GM13977 (cell line): ENCODE data around the gene ZFHX3.
"Not testable (repeated sequence)": the region's sequence is repeated elsewhere in the genome, so short reads cannot be mapped to it uniquely, and the experiment has no call there.

Experiments used
- DNase-seq: peaks from one replicate; pipeline ENCODE4 v3.0.0; 2012; ENCODE audit warnings: low spot score
- CTCF ChIP-seq: IDR thresholded peaks from 2 replicates; pipeline ENCODE4 v1.5.1; 2012; ENCODE audit warnings: mild to moderate bottlenecking, control low read depth; ENCODE audit not compliant: insufficient read depth; ENCODE audit errors: extremely low read depth, missing control alignments
- in situ Hi-C: fragments of 300-500 bp; cut with MboI; formaldehyde crosslinking; loops from one replicate; pipeline ENCODE4 v1.12.0; 2022; ENCODE audit warnings: low sequenced_read_pairs, low pct_unique_long_range_greater_than_20kb, mixed read lengths, inconsistent platforms; ENCODE audit not compliant: unreplicated experiment

The ZFHX3 gene

DNA sequence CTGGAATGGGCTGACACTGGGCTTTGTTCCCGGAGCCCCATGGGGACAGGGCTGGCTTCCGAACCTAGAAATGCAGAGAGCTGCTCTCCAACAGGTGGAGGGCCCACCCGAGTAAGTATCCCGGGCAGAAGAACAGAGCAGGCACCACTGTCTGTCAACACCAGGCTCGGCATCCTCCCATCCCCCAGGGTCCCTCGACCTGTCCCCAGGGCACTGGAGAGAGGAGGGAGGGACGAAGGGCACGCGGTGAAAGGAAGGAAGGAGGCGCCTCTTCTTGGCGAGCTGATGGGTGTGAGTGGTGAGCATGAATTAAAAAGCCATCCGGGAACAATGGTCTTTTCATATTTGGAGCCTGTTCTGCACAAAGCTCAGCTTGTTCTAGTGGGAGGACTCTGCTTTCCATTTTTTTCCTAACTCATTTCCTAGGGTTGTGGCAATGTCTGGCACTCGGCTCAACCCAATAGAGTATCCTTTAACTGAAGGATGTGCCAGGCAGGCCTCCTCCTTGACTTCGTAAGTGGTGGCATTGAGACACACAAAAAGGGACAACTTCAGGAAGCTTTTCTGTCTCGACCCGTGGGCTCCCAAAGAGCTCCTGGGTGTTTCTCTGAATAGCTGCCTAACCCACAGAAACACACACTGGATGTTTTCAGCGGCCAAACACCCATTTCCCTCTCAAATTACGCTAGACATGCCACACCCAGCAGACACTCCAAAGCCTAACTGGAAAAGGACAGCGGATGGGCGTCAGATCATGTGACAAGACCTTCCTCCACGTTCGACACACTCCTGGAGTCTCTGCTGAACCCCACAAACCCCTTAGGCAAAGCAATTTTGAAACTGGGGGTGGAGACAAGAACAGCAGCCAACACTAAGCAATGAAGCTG is 47.7 kb downstream of the ZFHX3 start:
- no peak for DNase-seq
- in situ Hi-C loops = no loop called here
- no peak for TF ChIP-seq CTCF

- no peak for DNase-seq
- in situ Hi-C loops = no loop called here
These were observed 48.3 kb downstream of the ZFHX3 start for GRCh38 chr16:72999541-73000019.

DNA sequence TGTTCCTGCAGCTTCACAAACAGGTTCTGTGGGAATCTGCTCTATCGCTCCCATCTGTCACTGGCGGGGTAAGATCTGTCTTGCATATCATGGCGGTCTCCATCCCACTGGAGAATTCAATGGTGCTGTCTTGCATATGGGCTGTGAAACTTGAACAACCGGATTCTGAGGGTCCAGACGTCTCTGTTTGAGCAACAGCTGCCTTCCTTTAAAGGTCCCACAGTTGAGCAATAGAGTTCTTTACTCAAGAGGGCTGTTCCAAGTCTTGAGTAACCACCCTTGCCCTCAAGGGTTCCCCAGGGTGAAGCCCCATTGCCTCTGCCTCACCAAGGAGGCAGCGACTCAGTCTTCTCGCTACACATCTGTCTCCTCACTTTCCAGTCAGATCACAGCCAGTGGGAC is 50.8 kb downstream of the ZFHX3 start:
- TF ChIP-seq CTCF = no peak
- DNase-seq = no peak
- in situ Hi-C loops = no loop called here

More at GRCh38 chr16:72999541-73000019, 48.3 kb downstream of the ZFHX3 start:
- TF ChIP-seq CTCF = no peak

- in situ Hi-C loops = no loop called here
- TF ChIP-seq CTCF = no peak
- no peak for DNase-seq
These were observed 51.5 kb downstream of the ZFHX3 start for GRCh38 chr16:72996291-72997062.

GRCh38 chr16:72995882-72996270 is 52.1 kb downstream of the ZFHX3 start:
- in situ Hi-C loops, DNase-seq: not testable (repeated sequence)

- in situ Hi-C loops = no loop called here
- DNase-seq = no peak
- TF ChIP-seq CTCF = peak; percentile 35
These were observed 52.6 kb downstream of the ZFHX3 start for GRCh38 chr16:72995151-72995881.
